HepG2 (cell line): ENCODE measurements around the gene SLC9A8. TPM values are rescaled to one million over a fixed set of nuclear protein-coding genes. Genes with fewer than 3 reads are reported as not detected.
A peak's percentile ranks its signal among the peaks of the same experiment; 100 is the strongest.

Experiments used
- BCL6 ChIP-seq: IDR thresholded peaks from 2 replicates; pipeline ENCODE4 v1.6.1; 2016; ENCODE audit warnings: missing genetic modification reagents, missing compliant biosample characterization
- CEBPG ChIP-seq: IDR thresholded peaks from 2 replicates; pipeline ENCODE4 v1.6.1; 2016
- CTCF ChIP-seq: sonication (generic); formaldehyde crosslinking; IDR thresholded peaks from 2 replicates; pipeline ENCODE4 v1.5.0; 2020; ENCODE audit warnings: mild to moderate bottlenecking, missing genetic modification reagents, moderate library complexity
- ELF1 ChIP-seq: sonication (generic); formaldehyde crosslinking; IDR thresholded peaks from 2 replicates; pipeline ENCODE4 v1.4.0; 2020; ENCODE audit warnings: missing genetic modification reagents
- KLF9 ChIP-seq: IDR thresholded peaks from 2 replicates; pipeline ENCODE4 v1.6.1; 2016; ENCODE audit warnings: low read depth
- MIER3 ChIP-seq: IDR thresholded peaks from 2 replicates; pipeline ENCODE4 v1.6.1; 2016; ENCODE audit warnings: missing compliant biosample characterization, borderline replicate concordance
- POLR2AphosphoS5 ChIP-seq: IDR thresholded peaks from 2 replicates; pipeline ENCODE4 v1.6.1; 2012; ENCODE audit warnings: low read depth, low read length
- RFX3 ChIP-seq: IDR thresholded peaks from 2 replicates; pipeline ENCODE4 v1.6.1; 2016; ENCODE audit warnings: missing biosample characterization, missing genetic modification reagents
- TAF1 ChIP-seq: sonication (generic); formaldehyde crosslinking; IDR thresholded peaks from 2 replicates; pipeline ENCODE4 v1.4.0; 2020; ENCODE audit warnings: missing genetic modification reagents
- TCF12 ChIP-seq, 2 experiments: fragments of 450-650 bp in 1 of 2; sonication (generic) in 1 of 2; formaldehyde crosslinking in 1 of 2; IDR thresholded peaks; 2 replicates each; pipeline versions ENCODE4 v1.6.1 to v1.8.0; 2017 to 2022; ENCODE audit warnings: antibody characterized with exemption in 1 of 2, mild to moderate bottlenecking in 1 of 2, missing genetic modification reagents in 1 of 2, moderate library complexity in 1 of 2
- TCF7L2 ChIP-seq: IDR thresholded peaks from 2 replicates; pipeline ENCODE4 v1.6.1; 2011; ENCODE audit warnings: mild to moderate bottlenecking, low read depth, low read length, moderate library complexity
- ZNF354B ChIP-seq: sonication (generic); formaldehyde crosslinking; IDR thresholded peaks from 2 replicates; pipeline ENCODE4 v1.8.0; 2022; ENCODE audit warnings: mild to moderate bottlenecking, missing genetic modification reagents
- ZNF503 ChIP-seq: sonication (generic); formaldehyde crosslinking; IDR thresholded peaks from 2 replicates; pipeline ENCODE4 v1.4.0; 2020; ENCODE audit warnings: missing genetic modification reagents
- ZNF512 ChIP-seq: sonication (generic); formaldehyde crosslinking; IDR thresholded peaks from 2 replicates; pipeline ENCODE4 v1.4.0; 2020; ENCODE audit warnings: mild to moderate bottlenecking, missing genetic modification reagents
- ZNF564 ChIP-seq: sonication (generic); formaldehyde crosslinking; IDR thresholded peaks from 2 replicates; pipeline ENCODE4 v1.8.1; 2023; ENCODE audit warnings: mild to moderate bottlenecking, missing genetic modification reagents
- polyA plus RNA-seq, 8 experiments: library from polyadenylated mRNA; depleted of rRNA in 3 of 8; stranded (reverse) in 7 of 8; unstranded in 1 of 8; fragments of >200 nt; fragmentation: Illumina TruSeq in 4 of 8; extraction: Trizol in 4 of 8; gene quantifications; 2 replicates each; pipeline versions ENCODE4 v1.2.1 to v1.2.3, GENCODE V29; 2011 to 2016; ENCODE audit warnings: low read depth in 4 of 8, missing spikeins in 1 of 8, mixed read lengths in 1 of 8; ENCODE audit not compliant: insufficient read depth in 1 of 8
- total RNA-seq, 5 experiments: library from RNA; depleted of rRNA; stranded (reverse); fragments of >200 nt; fragmentation: Illumina TruSeq; extraction: Trizol; gene quantifications; 2 replicates each; pipeline ENCODE4 v1.2.3, GENCODE V29; 2016; ENCODE audit warnings: low read depth in 1 of 5
- TF ChIP-seq, protein P1 (sequence below): IDR thresholded peaks from 2 replicates; pipeline ENCODE4 v1.6.1; 2016; ENCODE audit warnings: mild to moderate bottlenecking
- TF ChIP-seq, protein P2 (sequence below): sonication (generic); formaldehyde crosslinking; IDR thresholded peaks from 2 replicates; pipeline ENCODE4 v1.4.0; 2020; ENCODE audit warnings: missing genetic modification reagents

SLC9A8 gene
- total and polyA plus RNA-seq, 2 of the 13 experiments (the other 11 are each of a cell fraction or from before 2014, with no cell fraction given) = 4.1 to 7.4 TPM

- peak; percentile 92 for TF ChIP-seq TAF1 (CRISPR knock-in tag)
- peak; percentile 91 for TF ChIP-seq ZNF503
- peak; percentile 89 for TF ChIP-seq ELF1 (CRISPR knock-in tag)
- peak; percentile 33 for TF ChIP-seq CTCF (CRISPR knock-in tag)
- TF ChIP-seq MIER3 (CRISPR knock-in tag) = no peak
- TF ChIP-seq RFX3 (CRISPR knock-in tag) = peak; percentile 98
- TF ChIP-seq ZNF512 (CRISPR knock-in tag) = peak; percentile 69; the same call in 1 of the 2 replicates
- TF ChIP-seq, protein P1, sequence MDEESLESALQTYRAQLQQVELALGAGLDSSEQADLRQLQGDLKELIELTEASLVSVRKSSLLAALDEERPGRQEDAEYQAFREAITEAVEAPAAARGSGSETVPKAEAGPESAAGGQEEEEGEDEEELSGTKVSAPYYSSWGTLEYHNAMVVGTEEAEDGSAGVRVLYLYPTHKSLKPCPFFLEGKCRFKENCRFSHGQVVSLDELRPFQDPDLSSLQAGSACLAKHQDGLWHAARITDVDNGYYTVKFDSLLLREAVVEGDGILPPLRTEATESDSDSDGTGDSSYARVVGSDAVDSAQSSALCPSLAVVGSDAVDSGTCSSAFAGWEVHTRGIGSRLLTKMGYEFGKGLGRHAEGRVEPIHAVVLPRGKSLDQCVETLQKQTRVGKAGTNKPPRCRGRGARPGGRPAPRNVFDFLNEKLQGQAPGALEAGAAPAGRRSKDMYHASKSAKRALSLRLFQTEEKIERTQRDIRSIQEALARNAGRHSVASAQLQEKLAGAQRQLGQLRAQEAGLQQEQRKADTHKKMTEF (CRISPR knock-in tag) = peak; percentile 94
- TF ChIP-seq CEBPG = peak; percentile 76
- TF ChIP-seq ZNF354B (CRISPR knock-in tag) = peak; percentile 99; the same call in 1 of the 2 replicates
- peak; percentile 62; the same call in 1 of the 2 replicates for TF ChIP-seq POLR2AphosphoS5
- peak; percentile 93; the same call in 1 of the 2 replicates for TF ChIP-seq KLF9 (CRISPR knock-in tag)
- TF ChIP-seq ZNF564 = peak; percentile 11; the same call in 1 of the 2 replicates
- TF ChIP-seq, protein P2, sequence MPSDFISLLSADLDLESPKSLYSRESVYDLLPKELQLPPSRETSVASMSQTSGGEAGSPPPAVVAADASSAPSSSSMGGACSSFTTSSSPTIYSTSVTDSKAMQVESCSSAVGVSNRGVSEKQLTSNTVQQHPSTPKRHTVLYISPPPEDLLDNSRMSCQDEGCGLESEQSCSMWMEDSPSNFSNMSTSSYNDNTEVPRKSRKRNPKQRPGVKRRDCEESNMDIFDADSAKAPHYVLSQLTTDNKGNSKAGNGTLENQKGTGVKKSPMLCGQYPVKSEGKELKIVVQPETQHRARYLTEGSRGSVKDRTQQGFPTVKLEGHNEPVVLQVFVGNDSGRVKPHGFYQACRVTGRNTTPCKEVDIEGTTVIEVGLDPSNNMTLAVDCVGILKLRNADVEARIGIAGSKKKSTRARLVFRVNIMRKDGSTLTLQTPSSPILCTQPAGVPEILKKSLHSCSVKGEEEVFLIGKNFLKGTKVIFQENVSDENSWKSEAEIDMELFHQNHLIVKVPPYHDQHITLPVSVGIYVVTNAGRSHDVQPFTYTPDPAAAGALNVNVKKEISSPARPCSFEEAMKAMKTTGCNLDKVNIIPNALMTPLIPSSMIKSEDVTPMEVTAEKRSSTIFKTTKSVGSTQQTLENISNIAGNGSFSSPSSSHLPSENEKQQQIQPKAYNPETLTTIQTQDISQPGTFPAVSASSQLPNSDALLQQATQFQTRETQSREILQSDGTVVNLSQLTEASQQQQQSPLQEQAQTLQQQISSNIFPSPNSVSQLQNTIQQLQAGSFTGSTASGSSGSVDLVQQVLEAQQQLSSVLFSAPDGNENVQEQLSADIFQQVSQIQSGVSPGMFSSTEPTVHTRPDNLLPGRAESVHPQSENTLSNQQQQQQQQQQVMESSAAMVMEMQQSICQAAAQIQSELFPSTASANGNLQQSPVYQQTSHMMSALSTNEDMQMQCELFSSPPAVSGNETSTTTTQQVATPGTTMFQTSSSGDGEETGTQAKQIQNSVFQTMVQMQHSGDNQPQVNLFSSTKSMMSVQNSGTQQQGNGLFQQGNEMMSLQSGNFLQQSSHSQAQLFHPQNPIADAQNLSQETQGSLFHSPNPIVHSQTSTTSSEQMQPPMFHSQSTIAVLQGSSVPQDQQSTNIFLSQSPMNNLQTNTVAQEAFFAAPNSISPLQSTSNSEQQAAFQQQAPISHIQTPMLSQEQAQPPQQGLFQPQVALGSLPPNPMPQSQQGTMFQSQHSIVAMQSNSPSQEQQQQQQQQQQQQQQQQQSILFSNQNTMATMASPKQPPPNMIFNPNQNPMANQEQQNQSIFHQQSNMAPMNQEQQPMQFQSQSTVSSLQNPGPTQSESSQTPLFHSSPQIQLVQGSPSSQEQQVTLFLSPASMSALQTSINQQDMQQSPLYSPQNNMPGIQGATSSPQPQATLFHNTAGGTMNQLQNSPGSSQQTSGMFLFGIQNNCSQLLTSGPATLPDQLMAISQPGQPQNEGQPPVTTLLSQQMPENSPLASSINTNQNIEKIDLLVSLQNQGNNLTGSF (CRISPR knock-in tag) = peak; percentile 75; the same call in 1 of the 2 replicates
- TF ChIP-seq TCF7L2 = no peak
- TF ChIP-seq TCF12 (IDR thresholded peaks at IDR 0.05) = no peak
- TF ChIP-seq TCF12 (CRISPR knock-in tag; IDR thresholded peaks at IDR 0.05) = peak; percentile 88; the same call in 1 of the 2 replicates
- TF ChIP-seq BCL6 = no peak
Measured at GRCh38 chr20:49915380-49916145, 102.9 kb downstream of the SLC9A8 start, which contains the start of gene SPATA2 (continued).
